ENCODE measurements around the gene SLC16A8. TPM values are rescaled to one million over a fixed set of nuclear protein-coding genes. Genes with fewer than 3 reads are reported as not detected.

SLC16A8 gene
- total RNA-seq, 4 donors from 2014 or later = 1.4 TPM; not detected in 3

DNA sequence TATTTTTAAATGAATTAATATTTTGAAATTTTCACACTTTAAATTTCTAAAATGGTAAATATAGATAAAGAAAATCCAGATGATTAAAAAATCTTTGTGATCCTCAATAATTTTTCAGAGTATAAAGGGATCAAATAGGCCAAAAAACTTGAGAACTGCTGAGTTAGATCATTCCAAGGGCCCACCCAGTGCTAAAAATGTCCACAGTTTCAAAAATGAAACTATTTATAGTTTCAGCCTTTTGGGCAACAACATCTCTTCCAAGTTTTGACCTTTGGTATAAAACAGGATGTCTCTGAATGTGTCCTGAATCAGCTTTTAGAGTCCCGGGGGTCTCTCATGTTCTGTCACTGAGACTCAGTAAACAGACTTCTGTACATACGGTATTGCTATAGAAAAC, 47.4 kb upstream of the SLC16A8 start:
- intact Hi-C loops (cut with DNase I; ENCODE audit: low total_unique reads) = no loop called here
- Histone ChIP-seq H3K27me3 (no peaks in the 10 kb centered on the region), H3K36me3 (no peaks in the 10 kb centered on the region), H3K27ac (peak overlapping the region in 1 of 2 donors; percentile 15), H3K9me3 (no peaks in the 10 kb centered on the region), H3K4me1 (no peaks in the 10 kb centered on the region), H3K4me3 (no peak overlapping the region)
- DNase-seq = no peak
- TF ChIP-seq POLR2A (IDR thresholded peaks at IDR 0.05) = no peak
- no peak for TF ChIP-seq CTCF (IDR thresholded peaks at IDR 0.05)

DNA sequence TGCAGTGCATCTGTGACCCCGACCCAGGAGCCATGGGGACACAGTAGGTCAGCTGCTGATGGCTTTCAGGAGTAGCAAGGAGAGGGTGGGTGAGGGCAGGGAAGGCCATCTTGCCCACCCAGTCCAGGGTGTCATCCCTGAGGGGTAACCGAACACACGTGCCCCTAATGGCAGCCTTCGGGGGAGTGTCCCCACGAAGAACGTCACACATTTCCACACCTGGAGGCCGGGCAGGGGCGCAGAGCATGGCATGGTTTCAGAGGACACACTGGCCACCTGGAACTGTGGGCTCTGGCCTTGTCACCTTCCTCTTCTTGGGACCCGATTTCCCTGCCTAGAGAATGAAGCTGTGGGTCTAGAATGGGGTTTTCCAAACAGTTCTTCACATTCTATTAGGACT, 45.9 kb upstream of the SLC16A8 start:
- Histone ChIP-seq H3K36me3 (no peaks in the 10 kb centered on the region), H3K9me3 (no peaks in the 10 kb centered on the region), H3K27ac (no peak overlapping the region), H3K27me3 (no peaks in the 10 kb centered on the region), H3K4me1 (no peaks in the 10 kb centered on the region), H3K4me3 (no peak overlapping the region)
- DNase-seq = no peak
- intact Hi-C loops (cut with DNase I; ENCODE audit: low total_unique reads) = loop anchor here (10.0 kb wide), 1 partner anchor 95 kb away; no protein-coding TSS in a partner anchor
- no peak for TF ChIP-seq CTCF (IDR thresholded peaks at IDR 0.05)
- TF ChIP-seq POLR2A (IDR thresholded peaks at IDR 0.05) = no peak

- H3K36me3 ChIP-seq = no peaks in the 10 kb centered on the region
- no peak for TF ChIP-seq POLR2A (IDR thresholded peaks at IDR 0.05)
Observed at GRCh38 chr22:38129021-38129420, 45.0 kb upstream of the SLC16A8 start.

DNA sequence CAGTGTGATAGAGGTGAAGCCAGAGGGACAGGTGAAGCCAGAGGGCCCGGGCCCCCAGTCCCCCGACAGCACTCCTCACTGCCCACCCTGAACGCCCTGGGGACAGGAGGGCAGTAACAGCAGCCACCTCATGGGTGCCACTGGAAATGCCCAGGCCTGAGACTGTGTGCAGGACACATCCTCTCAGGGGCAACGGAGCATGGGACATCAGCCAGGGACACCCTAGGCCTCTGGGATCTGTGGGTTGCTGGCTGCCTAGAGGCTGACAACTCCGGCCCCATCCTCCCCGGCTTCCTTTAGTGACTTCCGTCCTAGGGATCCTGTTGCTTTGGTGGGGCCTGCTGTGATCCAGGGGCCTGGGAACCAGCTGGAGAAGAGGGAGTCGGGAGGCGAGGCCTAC, 43.9 kb upstream of the SLC16A8 start:
- no peak for DNase-seq
- no peaks in the 10 kb centered on the region for H3K36me3 ChIP-seq
- no peak overlapping the region for H3K27ac ChIP-seq
- no peak for TF ChIP-seq CTCF (IDR thresholded peaks at IDR 0.05)
- no peak for TF ChIP-seq POLR2A (IDR thresholded peaks at IDR 0.05)
- no peaks in the 10 kb centered on the region for H3K27me3 ChIP-seq
- no peaks in the 10 kb centered on the region for H3K4me1 ChIP-seq
- no peak overlapping the region for H3K4me3 ChIP-seq
- no peaks in the 10 kb centered on the region for H3K9me3 ChIP-seq
- intact Hi-C loops (cut with DNase I; ENCODE audit: low total_unique reads) = loop anchor here (10.0 kb wide), 1 partner anchor 97 kb away; no protein-coding TSS in a partner anchor

More at GRCh38 chr22:38129021-38129420, 45.0 kb upstream of the SLC16A8 start:
- Histone ChIP-seq H3K9me3 (no peaks in the 10 kb centered on the region), H3K27ac (no peak overlapping the region), H3K27me3 (no peaks in the 10 kb centered on the region), H3K4me3 (no peak overlapping the region), H3K4me1 (no peaks in the 10 kb centered on the region)
- DNase-seq = no peak
- intact Hi-C loops (cut with DNase I; ENCODE audit: low total_unique reads) = loop anchor here (10.0 kb wide), 1 partner anchor 96 kb away; no protein-coding TSS in a partner anchor

DNA sequence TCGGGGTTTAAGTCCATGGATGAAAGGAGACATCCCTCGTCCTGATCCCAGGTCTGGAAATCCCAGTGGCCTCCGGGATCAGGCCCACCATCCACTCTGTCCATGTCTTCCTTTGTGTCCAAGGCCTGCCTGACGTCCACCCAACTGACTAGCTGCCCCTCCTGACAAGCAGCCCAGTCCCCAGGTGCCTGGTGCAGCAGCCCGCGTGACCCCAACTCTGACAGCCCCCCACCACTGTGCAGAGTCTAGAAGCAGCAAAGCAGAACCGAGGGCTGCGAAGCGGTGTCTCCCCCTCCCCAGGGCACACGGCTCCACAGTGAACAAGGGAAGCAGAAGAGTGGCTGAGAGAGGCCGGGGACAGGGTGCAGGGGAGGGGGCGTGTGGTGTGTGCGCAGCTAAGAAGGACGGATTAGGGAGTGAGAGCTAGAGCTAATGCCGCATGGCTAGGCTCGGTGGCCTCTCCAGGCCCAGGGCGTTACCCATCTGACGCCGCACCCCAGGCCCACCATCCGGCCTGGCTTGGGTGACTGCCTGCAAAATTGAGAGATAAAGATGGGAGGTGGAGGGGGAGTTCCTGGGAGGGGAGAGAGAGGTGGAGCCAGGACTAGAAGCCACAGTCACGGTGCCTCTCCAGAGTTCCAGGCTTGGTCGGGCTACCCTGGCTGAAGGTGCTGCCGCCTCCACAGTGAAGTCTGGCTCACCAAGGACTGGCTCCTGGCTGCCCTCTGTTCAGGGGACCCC, 43.1 kb upstream of the SLC16A8 start:
- Histone ChIP-seq H3K4me1 (no peaks in the 10 kb centered on the region), H3K27ac (no peak overlapping the region), H3K4me3 (no peak overlapping the region), H3K27me3 (no peaks in the 10 kb centered on the region), H3K36me3 (no peaks in the 10 kb centered on the region), H3K9me3 (no peaks in the 10 kb centered on the region)
- DNase-seq = no peak
- TF ChIP-seq CTCF (IDR thresholded peaks at IDR 0.05) (no peak), POLR2A (IDR thresholded peaks at IDR 0.05) (no peak)
- intact Hi-C loops (cut with DNase I; ENCODE audit: low total_unique reads) = loop anchor here (10.0 kb wide), 1 partner anchor 98 kb away; no protein-coding TSS in a partner anchor

Data from uterus (tissue), 4 donors.